IPS DF 4.7 (cell line): ENCODE results near the gene ARHGEF5.
"Not testable (repeated sequence)": the region's sequence is repeated elsewhere in the genome, so short reads cannot be mapped to it uniquely, and the experiment has no call there.

Experiments used
- DNase-seq: peaks from one replicate; pipeline ENCODE4 v3.0.0-alpha.2; 2013; ENCODE audit warnings: low spot score; ENCODE audit errors: extremely low read depth

ARHGEF5 gene

GRCh38 chr7:144379776-144380384, 24.7 kb downstream of the ARHGEF5 start:
- DNase-seq, result no peak

DNA sequence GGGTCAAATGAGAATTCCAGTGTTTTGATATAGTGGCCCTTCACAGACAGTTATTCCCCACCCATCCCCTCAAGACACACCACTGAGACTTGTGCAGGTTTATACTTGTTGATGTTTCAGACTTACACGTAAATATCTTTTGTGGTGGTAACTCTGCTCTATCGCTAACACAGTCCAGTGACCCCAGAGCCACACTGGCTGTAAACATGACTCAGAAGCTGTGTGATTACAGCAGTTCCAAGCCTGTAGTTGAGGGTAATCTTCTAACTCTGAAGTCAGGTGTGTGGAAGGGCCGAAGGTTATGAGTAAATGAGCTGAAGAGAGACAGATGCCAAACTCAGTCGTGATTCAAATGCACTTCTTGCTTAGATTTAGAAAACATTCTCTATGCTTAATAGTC, 28.9 kb downstream of the ARHGEF5 start:
- DNase-seq, result no peak

- DNase-seq, result no peak
These were observed 29.5 kb downstream of the ARHGEF5 start for GRCh38 chr7:144384555-144385245.

GRCh38 chr7:144386741-144387140, 31.5 kb downstream of the ARHGEF5 start:
- DNase-seq, result no peak

GRCh38 chr7:144388950-144389349, 33.7 kb downstream of the ARHGEF5 start:
- no peak for DNase-seq

GRCh38 chr7:144390481-144390880, 35.3 kb downstream of the ARHGEF5 start:
- no peak for DNase-seq

- DNase-seq, result no peak
These were observed 35.8 kb downstream of the ARHGEF5 start for GRCh38 chr7:144391014-144391413.

DNA sequence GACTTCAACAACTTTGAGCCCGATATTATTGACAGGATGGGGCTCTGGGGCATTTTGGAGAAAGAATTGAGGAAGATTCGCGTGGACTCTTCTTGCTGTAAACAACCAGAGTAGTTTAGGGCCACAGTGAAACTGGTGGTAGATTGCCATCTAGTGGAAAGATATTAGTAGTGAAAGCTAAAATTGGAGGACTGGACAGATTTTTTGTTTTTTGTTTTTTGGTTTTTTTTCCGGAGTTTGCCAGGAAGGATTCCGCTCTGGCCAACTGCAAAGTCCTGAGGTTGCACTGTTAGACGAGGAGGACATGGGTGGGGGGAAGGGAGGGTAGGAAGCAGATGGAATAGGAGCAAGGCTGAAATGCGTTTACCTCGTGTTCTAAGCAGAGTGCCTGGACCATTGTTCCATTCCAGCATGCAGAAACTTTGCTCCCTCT, 36.6 kb downstream of the ARHGEF5 start:
- no peak for DNase-seq

- DNase-seq, result no peak
These were observed 41.9 kb downstream of the ARHGEF5 start for GRCh38 chr7:144397086-144397485.

DNA sequence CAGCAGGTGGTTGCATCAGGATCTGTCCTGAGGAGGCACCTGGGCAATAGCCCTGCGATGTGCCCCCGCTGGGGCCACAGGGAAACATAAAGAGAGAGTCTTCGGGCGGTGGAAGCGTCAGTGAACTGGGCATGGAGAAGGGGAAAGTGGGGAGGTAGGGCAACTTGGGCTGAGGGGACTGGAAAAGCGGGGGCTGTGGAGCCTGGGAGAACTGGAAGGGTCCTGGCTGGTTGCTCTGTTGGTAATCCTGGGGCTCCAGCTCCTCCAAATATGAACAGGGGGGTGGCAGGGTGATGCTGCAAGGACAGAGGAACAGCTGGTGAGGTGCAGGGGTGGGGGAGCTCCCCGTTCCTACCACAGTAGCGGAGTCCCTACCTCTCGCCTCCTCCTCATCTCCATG, 43.1 kb downstream of the ARHGEF5 start:
- no peak for DNase-seq

- no peak for DNase-seq
These were observed 43.7 kb downstream of the ARHGEF5 start for GRCh38 chr7:144398911-144399310.

DNA sequence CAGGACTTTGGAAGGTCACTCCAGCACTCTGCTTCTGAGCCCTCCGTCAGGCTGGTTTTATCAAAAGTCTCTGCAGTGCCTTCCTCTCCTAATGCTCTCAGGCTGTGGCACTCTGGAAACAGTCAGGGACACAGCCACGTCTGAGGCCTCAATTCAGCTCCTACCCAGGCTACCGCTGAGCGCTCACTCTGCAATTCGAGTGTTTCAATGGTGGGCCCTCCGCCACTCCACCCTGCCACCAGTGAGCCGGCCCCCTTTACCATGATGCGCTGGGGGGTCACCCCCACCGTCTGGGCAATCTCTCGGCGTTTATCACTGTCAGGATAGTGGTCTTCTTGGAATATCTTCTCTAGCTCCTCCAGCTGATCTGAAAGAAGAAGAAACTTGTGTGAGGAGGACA, 44.7 kb downstream of the ARHGEF5 start:
- no peak for DNase-seq

DNA sequence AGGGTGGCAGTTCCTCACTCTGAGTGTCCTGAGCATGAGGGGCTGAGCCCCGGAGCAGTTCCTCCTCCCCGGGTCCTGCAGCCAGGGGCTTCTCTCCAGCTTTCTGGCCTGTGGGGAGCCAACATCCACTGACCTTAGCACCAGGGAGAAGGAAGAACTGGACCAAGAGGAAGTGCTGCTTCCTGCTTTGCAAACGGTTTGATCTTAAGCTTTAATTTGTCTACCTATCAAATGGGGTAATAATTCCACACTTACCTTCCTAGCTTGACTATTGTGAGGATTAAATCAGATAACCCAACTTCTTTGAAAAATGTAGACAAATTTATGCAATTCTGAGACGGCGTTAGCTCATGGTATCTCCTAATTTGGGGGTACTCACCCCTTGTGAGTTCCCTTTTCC, 46.3 kb downstream of the ARHGEF5 start:
- no peak for DNase-seq

DNA sequence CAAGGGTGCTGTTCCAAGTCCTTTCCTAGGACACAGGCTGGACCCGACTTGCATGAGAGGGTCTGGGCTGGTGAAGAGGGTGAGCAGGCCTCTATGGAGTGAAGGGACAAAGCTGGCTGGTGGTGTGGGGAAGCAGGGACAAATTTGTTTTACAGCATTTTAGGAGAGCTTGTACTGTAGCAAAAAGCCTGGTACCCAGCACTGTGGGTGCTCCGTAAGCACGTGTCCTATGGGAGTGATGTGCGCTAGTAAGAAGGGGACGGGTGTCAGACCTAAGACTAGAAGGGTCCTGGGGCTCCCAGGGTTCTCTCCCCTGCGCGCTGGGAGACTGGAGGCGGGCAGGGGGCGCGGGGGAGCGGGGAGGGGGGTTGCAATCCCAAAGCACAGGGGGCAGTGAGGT, 47.9 kb downstream of the ARHGEF5 start:
- DNase-seq, result no peak

GRCh38 chr7:144403649-144404061, 48.5 kb downstream of the ARHGEF5 start, which contains the start of gene NOBOX:
TSS of gene NOBOX (minus strand) at chr7:144403693.
- DNase-seq, result no peak

- DNase-seq, result no peak
These were observed 49.7 kb downstream of the ARHGEF5 start for GRCh38 chr7:144404946-144405345.

DNA sequence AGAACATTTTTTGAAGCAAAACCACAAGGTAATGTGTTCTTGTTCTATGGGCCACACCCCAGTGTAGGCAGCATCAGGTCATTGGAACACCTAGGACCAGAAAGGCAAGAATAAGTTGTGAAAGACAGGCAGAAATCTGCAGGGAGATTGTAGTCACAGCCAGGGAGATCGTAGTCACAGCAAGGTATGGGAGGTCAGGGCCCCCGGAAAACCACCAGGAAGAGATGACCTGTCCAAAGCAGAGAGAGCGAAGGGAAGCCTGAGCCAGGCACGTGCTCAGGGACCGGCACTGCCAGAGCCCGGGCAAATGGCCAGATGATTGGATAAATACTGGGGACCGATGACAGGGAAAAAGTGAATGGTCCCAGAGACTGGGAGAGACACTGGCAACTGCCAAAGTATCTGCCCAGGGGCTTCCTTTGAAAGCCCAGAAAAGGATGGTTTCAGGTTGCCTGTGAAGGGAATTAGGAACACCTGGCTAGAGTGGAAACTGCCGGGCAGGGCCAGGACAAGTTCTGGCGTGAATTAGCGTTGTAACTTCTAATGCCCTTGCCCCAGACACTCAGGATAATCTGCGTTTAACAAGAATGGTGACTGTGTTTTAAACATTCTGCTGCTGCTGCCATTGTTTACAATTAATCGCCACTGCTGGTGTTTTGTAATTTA, 52.2 kb downstream of the ARHGEF5 start:
- DNase-seq, result no peak

GRCh38 chr7:144408121-144408520, 52.9 kb downstream of the ARHGEF5 start:
- no peak for DNase-seq

DNA sequence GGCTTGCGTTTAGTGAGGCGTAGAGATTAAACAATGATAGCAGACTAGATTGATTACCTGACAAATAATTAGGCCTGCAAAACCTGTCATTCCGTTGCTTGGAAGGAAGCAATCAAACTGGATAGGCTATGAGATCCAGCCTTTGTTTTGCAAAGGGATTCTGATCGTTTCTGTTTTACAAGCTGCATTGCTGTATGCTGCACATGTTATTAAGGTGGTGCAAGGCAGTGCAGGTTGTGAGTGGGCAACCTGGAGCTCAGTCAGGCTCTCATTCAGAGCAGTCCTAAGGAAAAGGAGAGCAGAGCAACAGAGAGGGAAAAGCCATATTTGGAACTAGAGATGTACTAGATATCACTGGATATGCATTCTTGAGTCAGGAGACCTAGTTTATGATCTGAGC, 55.2 kb downstream of the ARHGEF5 start:
- no peak for DNase-seq

DNA sequence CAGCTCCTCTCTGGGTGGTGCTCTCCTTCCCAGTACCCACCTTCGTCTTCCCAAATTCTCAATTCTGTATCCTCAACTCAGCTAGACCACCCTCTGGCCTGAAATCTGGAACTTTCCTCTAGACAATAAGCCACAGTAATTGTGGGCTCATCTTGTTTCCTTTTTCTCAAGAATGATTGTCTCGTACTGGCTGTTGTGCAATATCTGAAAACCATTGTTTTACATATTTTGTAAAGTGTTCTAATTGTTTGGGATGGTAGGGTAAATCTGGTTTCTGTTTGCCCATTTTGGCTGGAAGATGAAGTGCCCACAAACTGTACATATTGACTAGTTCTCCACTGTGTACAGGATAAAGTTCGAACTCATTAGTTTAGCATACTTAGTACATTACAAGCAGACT, 59.6 kb downstream of the ARHGEF5 start:
- no peak for DNase-seq

DNA sequence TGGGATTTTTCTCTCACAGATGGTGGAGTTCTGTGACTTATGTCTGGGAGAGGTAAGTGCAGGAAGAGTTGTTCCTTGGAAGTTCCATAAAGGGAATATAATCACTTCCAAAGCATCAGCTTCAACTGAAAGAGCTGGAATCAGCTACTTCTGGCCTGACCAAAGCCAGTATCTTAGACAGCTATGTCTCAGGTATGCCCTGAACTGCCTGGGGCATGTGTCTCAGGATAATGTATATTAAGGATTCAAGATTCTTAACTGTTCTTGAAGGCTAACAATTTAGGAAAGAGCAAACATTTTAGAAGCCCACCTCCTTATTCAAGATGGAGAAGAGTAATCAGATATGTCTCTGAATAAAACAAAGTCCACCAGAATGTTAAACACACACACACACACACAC, 60.7 kb downstream of the ARHGEF5 start:
- DNase-seq, result no peak

DNA sequence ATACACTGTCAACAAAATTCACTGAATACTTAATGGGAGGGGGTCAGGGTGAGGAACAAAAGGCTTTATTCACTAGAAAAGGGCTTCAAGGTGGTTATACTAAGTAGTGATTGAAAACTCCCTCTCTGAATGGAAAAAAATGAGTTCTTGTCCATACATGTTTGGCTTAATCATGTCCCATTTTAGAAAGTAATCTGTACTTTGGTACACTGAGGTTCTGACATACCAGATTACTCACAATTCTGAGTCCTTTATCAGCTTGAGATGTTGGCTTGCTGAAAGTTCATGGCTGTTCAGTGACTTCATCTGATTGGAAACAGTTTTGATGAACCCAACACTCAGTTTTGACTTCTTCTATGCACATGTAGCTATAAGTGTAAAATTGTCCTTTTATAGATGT, 61.1 kb downstream of the ARHGEF5 start:
- DNase-seq, result no peak

DNA sequence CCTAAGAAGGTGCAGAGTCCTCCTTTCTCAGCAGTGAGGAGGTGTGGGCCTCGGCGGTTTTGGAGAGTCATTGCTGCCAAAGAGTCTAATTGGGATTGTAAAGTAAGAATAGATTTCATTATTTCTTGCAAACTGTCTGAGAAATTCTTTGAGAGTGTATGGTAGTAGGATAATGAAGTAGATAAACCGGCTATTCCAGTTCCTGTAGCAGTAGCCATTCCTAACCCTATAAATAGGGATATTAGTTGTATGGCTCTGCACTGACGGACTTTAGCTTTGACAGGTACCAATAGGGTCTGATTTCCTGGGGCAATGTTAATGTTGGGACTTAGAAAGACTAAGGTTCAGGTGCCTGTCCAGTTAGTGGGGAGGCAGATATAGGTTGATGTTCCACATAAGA, 63.7 kb downstream of the ARHGEF5 start:
- DNase-seq, result not testable (repeated sequence)
